Right lobe of liver (tissue), 6 donors: Measurements from ENCODE around the gene ZFP62. TPM values are rescaled to one million over a fixed set of nuclear protein-coding genes. Genes with fewer than 3 reads are reported as not detected.

Experiments
- ATAC-seq, 4 donors: fragments of 200-7000 bp; cut with Tn5 transposase; one replicate each; pipeline ENCODE4 v1.9.1; 2020; ENCODE audit warnings: mild to moderate bottlenecking in 4 of 4, moderate library complexity in 4 of 4
- DNase-seq, 3 donors: peaks; one replicate each; pipeline ENCODE4 v3.0.0-alpha.2; 2020
- H3K27ac ChIP-seq, 3 donors: fragments of 200-600 bp; one replicate each; pipeline ENCODE4 v1.8.0; 2022
- H3K27me3 ChIP-seq, 2 donors: fragments of 200-600 bp; one replicate each; pipeline ENCODE4 v1.8.0; 2022
- H3K36me3 ChIP-seq, 4 donors: fragments of 200-600 bp; sonication (generic) in 1 of 4; one replicate each; pipeline versions ENCODE4 v1.5.1 to v1.8.0; 2017 to 2022; ENCODE audit warnings: control low read depth in 1 of 4
- H3K4me1 ChIP-seq, 4 donors: fragments of 200-600 bp; sonication (generic) in 1 of 4; one replicate each; pipeline versions ENCODE4 v1.5.1 to v1.8.0; 2017 to 2022; ENCODE audit warnings: control low read depth in 1 of 4
- H3K4me3 ChIP-seq, 3 donors: fragments of 200-600 bp; one replicate each; pipeline ENCODE4 v1.8.0; 2022
- H3K9me3 ChIP-seq, 4 donors: fragments of 200-600 bp; sonication (generic) in 1 of 4; one replicate each; pipeline versions ENCODE4 v1.5.1 to v1.8.0; 2017 to 2022; ENCODE audit warnings: control low read depth in 1 of 4
- POLR2A ChIP-seq: fragments of 450-650 bp; IDR thresholded peaks from one replicate; pipeline ENCODE4 v1.6.1; 2017; ENCODE audit warnings: antibody characterized with exemption, mild to moderate bottlenecking
- WGBS: methylation state at CpG from one replicate; pipeline ENCODE4 v1.1.6; 2018; ENCODE audit warnings: low coverage, low lambda C conversion rate; ENCODE audit not compliant: insufficient coverage; ENCODE audit errors: missing lambda C conversion rate; 5-methylcytosine and 5-hydroxymethylcytosine counted together
- intact Hi-C, 2 donors: fragments of 100-400 bp; cut with DNase I; formaldehyde crosslinking; loops; one replicate each; pipeline versions ENCODE4 v1.11.2 to v1.14.1; 2022
- total RNA-seq, 6 experiments: library from RNA; depleted of rRNA in 2 of 6; stranded (reverse); fragments of >200 nt in 2 of 6; fragmentation: NEBNext Ultra II Directional in 3 of 6; extraction: Animal tissue kit (Norgen Biotek cat#: 25700) in 3 of 6; gene quantifications; one replicate each; pipeline versions ENCODE4 v1.1.0 to v1.2.4, GENCODE V29; 2016 to 2023
- TF ChIP-seq, protein P1 (sequence below), 4 donors: fragments of 200-600 bp in 3 of 4; fragments of 450-650 bp in 1 of 4; IDR thresholded peaks; one replicate each; pipeline versions ENCODE4 v1.5.1 to v1.8.0; 2016 to 2022; ENCODE audit warnings: antibody characterized with exemption in 4 of 4, mild to moderate bottlenecking in 2 of 4
- donor health status: DM: no; HTN: yes; CAD: no.
- donor health status: DM: no; HTN: no; CAD: no.
- donor health status: DM: no; HTN: no; CAD: no.
- donor health status: DM: no; HTN: yes; CAD: no.
- donor health status: DM: no; HTN: yes; CAD: no.

ZFP62 gene
- total RNA-seq, 6 experiments from 2014 or later: 3.6 to 9.0 (median 6.0) TPM

DNA sequence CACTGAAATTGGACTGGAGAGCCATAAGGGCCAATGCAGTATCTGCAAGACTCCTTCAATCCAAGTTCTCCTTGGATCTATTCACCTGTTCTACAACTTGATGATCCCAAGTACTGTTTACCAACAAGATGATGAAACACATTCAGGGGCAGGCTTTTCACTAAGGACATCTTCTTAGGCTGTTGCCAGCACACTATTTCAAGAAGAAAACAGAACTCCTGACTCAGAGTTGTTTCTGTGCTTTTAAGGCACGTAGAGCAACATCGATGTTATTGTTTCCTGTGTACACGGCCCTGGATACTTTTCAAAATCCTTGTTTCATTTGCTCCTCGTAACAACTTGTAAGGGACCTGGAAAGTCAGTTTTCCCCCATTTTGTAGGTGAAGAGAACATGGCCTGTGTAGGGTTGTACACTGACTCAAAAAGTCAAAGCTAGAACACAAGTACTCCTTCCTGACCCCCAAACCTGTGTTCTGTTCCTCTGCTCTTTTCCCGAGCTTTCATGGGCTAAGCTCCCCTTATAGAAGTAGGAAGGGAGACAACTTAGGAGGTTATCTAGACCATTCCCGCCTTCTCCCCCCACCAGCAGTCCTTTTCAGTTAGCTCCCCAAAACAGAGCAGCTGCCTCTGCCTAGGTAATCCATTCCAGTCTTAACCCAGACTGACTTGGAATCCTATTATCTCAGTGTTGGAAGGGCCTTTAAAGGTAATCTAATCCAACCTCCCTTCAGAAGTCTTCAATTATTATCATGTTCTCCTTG lies 53.2 kb downstream of the ZFP62 start:
- no peak for TF ChIP-seq POLR2A
- TF ChIP-seq, protein P1, sequence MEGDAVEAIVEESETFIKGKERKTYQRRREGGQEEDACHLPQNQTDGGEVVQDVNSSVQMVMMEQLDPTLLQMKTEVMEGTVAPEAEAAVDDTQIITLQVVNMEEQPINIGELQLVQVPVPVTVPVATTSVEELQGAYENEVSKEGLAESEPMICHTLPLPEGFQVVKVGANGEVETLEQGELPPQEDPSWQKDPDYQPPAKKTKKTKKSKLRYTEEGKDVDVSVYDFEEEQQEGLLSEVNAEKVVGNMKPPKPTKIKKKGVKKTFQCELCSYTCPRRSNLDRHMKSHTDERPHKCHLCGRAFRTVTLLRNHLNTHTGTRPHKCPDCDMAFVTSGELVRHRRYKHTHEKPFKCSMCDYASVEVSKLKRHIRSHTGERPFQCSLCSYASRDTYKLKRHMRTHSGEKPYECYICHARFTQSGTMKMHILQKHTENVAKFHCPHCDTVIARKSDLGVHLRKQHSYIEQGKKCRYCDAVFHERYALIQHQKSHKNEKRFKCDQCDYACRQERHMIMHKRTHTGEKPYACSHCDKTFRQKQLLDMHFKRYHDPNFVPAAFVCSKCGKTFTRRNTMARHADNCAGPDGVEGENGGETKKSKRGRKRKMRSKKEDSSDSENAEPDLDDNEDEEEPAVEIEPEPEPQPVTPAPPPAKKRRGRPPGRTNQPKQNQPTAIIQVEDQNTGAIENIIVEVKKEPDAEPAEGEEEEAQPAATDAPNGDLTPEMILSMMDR (IDR thresholded peaks at IDR 0.05): no peak
- no peaks in the 10 kb centered on the region for H3K27me3 ChIP-seq
- peaks cover 0 to 64% (median 20%) of the 10 kb centered on the region in 4 donors for H3K4me1 ChIP-seq
- intact Hi-C loops: no loop called here
- no peak for ATAC-seq
- H3K36me3 ChIP-seq: peaks cover 0 to 4% (median 0%) of the 10 kb centered on the region in 4 donors
- WGBS: 6% methylated on average over 6 of the region's 6 CpGs
- no peak for DNase-seq
- H3K27ac ChIP-seq: peak overlapping the region; percentile 37 to 98 (median 93)
- H3K9me3 ChIP-seq: no peaks in the 10 kb centered on the region
- H3K4me3 ChIP-seq: peak overlapping the region; percentile 51 to 82 (median 80)

DNA sequence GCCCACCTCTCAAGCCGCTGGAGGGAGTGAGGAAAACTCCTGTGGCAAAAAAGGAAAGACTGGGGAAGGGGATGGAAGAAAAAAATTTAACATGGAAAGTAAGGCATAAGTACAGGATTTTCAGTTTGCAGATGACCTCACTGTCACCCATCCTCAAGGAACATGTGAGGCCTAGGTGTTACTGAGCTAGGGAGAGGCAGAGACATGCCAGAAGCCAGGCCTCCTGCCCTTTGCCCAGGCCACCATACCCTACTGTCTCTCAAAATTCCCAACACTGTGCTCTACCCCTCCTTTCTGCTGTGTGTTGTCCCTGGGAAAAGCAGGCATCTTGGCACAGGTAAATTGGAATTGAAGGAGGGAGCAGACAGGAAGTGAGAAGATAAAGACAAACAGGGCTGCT lies 54.0 kb downstream of the ZFP62 start:
- Histone ChIP-seq H3K27me3 (no peaks in the 10 kb centered on the region), H3K4me1 (peaks cover 0 to 65% (median 21%) of the 10 kb centered on the region in 4 donors), H3K27ac (peak overlapping the region; percentile 37 to 98 (median 93)), H3K36me3 (peaks cover 0 to 4% (median 0%) of the 10 kb centered on the region in 4 donors), H3K9me3 (no peaks in the 10 kb centered on the region), H3K4me3 (peak overlapping the region; percentile 51 to 82 (median 80))
- intact Hi-C loops: no loop called here
- no peak for ATAC-seq
- peak in 1 of 3 donors; percentile 38 for DNase-seq
- WGBS: 38% methylated on average over 1 of the region's 1 CpG
- TF ChIP-seq POLR2A: no peak
- TF ChIP-seq, protein P1 (IDR thresholded peaks at IDR 0.05): no peak

DNA sequence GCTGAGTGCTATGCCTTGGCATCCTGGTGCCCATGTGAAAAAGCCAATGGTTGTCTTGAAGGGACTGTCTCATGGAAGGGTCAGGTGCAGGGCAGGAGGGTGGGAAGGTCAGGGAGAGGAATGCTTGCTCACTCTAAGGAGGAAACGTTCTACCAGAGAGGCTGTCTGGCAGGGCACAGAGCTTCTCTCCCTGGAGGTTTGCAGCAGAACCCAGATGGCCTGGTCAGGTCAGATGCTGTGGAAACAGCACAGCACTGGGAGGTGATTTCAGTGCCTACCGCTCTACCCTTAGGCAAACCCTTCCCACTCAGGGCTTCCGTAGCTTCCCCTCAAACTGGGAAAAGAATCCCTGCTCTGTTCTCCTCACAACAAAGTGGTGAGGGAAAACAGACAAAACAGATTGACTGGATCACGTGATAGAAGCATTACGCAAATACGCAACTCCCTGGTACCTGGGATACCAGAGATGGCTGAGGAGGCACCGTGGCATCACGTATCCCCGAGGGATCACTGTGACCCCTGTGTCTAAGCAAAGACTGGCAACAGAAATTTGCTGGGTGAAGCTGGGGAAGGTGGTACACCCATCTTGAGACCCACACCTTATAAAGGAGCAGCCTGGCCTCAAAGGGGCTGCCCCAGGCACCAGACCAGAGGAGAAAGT lies 54.6 kb downstream of the ZFP62 start:
- Histone ChIP-seq H3K36me3 (peaks cover 0 to 4% (median 0%) of the 10 kb centered on the region in 4 donors), H3K4me1 (peaks cover 0 to 68% (median 24%) of the 10 kb centered on the region in 4 donors), H3K27ac (peak overlapping the region; percentile 37 to 98 (median 93)), H3K9me3 (no peaks in the 10 kb centered on the region), H3K27me3 (no peaks in the 10 kb centered on the region), H3K4me3 (peak overlapping the region; percentile 51 to 82 (median 80))
- ATAC-seq: no peak
- 16% methylated on average over 8 of the region's 9 CpGs for whole genome bisulfite sequencing
- TF ChIP-seq POLR2A: no peak
- TF ChIP-seq, protein P1 (IDR thresholded peaks at IDR 0.05): no peak
- peak in 1 of 3 donors; percentile 51 for DNase-seq
- intact Hi-C loops: no loop called here

DNA sequence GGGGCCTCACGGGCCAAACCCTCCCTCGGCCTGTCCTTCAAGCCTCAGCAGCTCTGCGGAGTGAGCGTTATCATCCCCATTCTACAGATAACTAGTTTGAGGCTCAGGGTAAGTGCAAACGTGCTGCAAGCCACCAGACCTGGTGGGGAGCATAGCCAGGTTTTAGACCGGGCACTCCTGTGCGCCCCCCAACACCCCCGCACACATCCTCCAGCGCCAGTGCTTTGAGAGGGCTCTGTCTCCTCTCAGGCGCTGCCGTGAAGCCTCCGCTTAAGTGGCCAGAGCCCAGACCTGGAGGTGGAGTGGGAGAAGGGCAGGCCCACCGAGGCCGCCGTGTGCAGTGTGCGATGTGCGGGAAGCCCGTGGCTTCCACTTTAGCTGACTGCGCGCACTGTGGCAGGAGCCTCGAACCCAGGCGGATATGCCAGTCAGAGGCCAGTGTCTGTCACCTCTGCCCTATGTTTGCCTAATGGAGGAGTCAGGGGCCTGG lies 56.9 kb downstream of the ZFP62 start:
- intact Hi-C loops: no loop called here
- peak overlapping the region in 1 of 3 donors; percentile 100 for H3K4me3 ChIP-seq
- ATAC-seq: no peak
- 79% methylated on average over 6 of the region's 22 CpGs for WGBS
- peaks cover 0 to 11% (median 0%) of the 10 kb centered on the region in 4 donors for H3K36me3 ChIP-seq
- H3K9me3 ChIP-seq: no peaks in the 10 kb centered on the region
- peaks cover 0 to 83% (median 36%) of the 10 kb centered on the region in 4 donors for H3K4me1 ChIP-seq
- DNase-seq: no peak
- no peaks in the 10 kb centered on the region for H3K27me3 ChIP-seq
- TF ChIP-seq, protein P1 (IDR thresholded peaks at IDR 0.05): no peak
- no peak for TF ChIP-seq POLR2A
- H3K27ac ChIP-seq: peak overlapping the region; percentile 78 to 98 (median 93)
